Measurements from ENCODE around the gene TCF4.

The TCF4 gene

GRCh38 chr18:55280503-55280902 lies 307.5 kb downstream of the TCF4 start:
- DNase-seq, result no peak

GRCh38 chr18:55275039-55275901 lies 312.7 kb downstream of the TCF4 start:
- no peak for DNase-seq

- no peak for DNase-seq
Observed at GRCh38 chr18:55272510-55273243, 315.3 kb downstream of the TCF4 start.

GRCh38 chr18:55269622-55270021 lies 318.4 kb downstream of the TCF4 start:
- no peak for DNase-seq

- DNase-seq, result no peak
Observed at GRCh38 chr18:55268628-55269275, 319.2 kb downstream of the TCF4 start.

- no peak for DNase-seq
Observed at GRCh38 chr18:55268151-55268601, 319.8 kb downstream of the TCF4 start.

- DNase-seq, result no peak
Observed at GRCh38 chr18:55266981-55267380, 321.0 kb downstream of the TCF4 start.

GRCh38 chr18:55265984-55266383 lies 322.0 kb downstream of the TCF4 start:
- DNase-seq, result no peak

GRCh38 chr18:55265130-55265675 lies 322.8 kb downstream of the TCF4 start:
- no peak for DNase-seq

- no peak for DNase-seq
Observed at GRCh38 chr18:55264108-55264507, 323.9 kb downstream of the TCF4 start.

- DNase-seq, result no peak
Observed at GRCh38 chr18:55262021-55262560, 325.9 kb downstream of the TCF4 start.

- no peak for DNase-seq
Observed at GRCh38 chr18:55261253-55261652, 326.7 kb downstream of the TCF4 start.

GRCh38 chr18:55258088-55258487 lies 329.9 kb downstream of the TCF4 start:
- DNase-seq, result no peak

GRCh38 chr18:55256929-55257289 lies 331.1 kb downstream of the TCF4 start:
- DNase-seq, result no peak

GRCh38 chr18:55256226-55256928 lies 331.6 kb downstream of the TCF4 start:
- no peak for DNase-seq

GRCh38 chr18:55253814-55254213 lies 334.2 kb downstream of the TCF4 start:
- DNase-seq, result no peak

- no peak for DNase-seq
Observed at GRCh38 chr18:55252901-55253300, 335.1 kb downstream of the TCF4 start.

GRCh38 chr18:55252053-55252675 lies 335.8 kb downstream of the TCF4 start:
- no peak for DNase-seq

- no peak for DNase-seq
Observed at GRCh38 chr18:55251254-55251971, 336.6 kb downstream of the TCF4 start.

- DNase-seq, result no peak
Observed at GRCh38 chr18:55250768-55251173, 337.2 kb downstream of the TCF4 start.

GRCh38 chr18:55249550-55249949 lies 338.4 kb downstream of the TCF4 start:
- DNase-seq, result no peak
